Measurements from ENCODE around the gene GRAMD1A.

DNA sequence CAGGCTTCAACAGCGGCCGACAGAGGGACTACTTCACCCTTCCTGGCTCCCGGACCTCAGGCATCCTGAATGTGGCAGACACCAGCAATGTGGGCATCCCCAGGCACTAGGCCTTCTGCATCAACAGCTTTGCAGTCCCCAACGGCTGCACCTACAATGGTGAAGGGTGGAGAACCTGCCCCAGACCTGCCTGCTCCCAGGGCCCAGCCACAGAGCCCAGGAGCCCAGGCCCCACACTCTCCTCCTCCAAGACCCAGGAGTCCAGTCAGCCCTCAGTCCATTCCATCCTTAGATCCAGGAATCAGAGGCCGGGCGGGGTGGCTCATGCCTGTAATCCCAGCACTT, 75.9 kb downstream of the GRAMD1A start:
- TF ChIP-seq EP300 (IDR thresholded peaks at IDR 0.05) = no peak
- TF ChIP-seq, protein P1, sequence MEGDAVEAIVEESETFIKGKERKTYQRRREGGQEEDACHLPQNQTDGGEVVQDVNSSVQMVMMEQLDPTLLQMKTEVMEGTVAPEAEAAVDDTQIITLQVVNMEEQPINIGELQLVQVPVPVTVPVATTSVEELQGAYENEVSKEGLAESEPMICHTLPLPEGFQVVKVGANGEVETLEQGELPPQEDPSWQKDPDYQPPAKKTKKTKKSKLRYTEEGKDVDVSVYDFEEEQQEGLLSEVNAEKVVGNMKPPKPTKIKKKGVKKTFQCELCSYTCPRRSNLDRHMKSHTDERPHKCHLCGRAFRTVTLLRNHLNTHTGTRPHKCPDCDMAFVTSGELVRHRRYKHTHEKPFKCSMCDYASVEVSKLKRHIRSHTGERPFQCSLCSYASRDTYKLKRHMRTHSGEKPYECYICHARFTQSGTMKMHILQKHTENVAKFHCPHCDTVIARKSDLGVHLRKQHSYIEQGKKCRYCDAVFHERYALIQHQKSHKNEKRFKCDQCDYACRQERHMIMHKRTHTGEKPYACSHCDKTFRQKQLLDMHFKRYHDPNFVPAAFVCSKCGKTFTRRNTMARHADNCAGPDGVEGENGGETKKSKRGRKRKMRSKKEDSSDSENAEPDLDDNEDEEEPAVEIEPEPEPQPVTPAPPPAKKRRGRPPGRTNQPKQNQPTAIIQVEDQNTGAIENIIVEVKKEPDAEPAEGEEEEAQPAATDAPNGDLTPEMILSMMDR (IDR thresholded peaks at IDR 0.05) = no peak
